SKM-1 treated with dmso at 0.1 percent for 144 hours (cell line): Measurements from ENCODE around the gene NAGS.
"Not testable (repeated sequence)": the region's sequence is repeated elsewhere in the genome, so short reads cannot be mapped to it uniquely, and the experiment has no call there.

ENCODE experiments used
- DNase-seq: peaks from one replicate; lab custom pipeline; 2025; ENCODE audit not compliant: unreplicated experiment; lab: John Stamatoyannopoulos, UW

The NAGS gene

GRCh38 chr17:44006272-44006597 lies 1.8 kb downstream of the NAGS start:
- DNase-seq = no peak

DNA sequence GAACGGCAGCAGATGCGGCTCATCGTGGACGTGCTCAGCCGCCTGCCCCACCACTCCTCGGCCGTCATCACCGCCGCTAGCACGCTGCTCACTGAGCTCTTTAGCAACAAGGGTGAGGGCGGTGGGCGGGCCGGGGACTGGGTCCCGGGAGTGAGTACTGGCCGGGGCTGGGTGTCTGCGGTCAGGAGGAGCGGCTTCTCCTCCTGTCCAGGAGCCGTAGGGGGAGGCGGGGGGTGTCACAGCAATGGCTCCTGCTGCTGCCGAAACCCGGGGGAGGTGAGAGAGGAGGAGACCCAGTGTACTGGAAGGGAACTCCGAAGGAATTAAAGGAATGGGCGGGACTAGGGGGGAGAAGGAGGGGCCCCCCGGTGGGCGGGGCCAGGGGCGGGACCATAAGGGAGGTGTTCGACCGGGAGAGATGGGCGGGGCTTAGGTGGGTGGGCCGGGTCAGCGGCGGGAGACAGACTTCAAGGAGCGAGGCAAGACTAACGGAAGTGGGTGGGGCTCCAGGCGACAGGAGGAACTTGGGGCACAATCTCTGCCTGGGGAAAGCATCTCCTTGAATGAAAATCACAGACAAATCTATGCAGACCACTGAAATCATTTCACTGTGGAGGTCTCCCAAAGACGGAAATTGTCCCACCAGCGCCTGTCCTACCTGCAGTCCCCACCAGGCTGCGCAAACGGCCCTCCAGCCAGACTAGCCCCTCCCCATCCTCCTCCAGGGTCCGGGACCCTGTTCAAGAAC lies 2.4 kb downstream of the NAGS start:
- peak; percentile 94 for DNase-seq

- no peak for DNase-seq
Measured at GRCh38 chr17:44007346-44008204, 3.2 kb downstream of the NAGS start.

DNA sequence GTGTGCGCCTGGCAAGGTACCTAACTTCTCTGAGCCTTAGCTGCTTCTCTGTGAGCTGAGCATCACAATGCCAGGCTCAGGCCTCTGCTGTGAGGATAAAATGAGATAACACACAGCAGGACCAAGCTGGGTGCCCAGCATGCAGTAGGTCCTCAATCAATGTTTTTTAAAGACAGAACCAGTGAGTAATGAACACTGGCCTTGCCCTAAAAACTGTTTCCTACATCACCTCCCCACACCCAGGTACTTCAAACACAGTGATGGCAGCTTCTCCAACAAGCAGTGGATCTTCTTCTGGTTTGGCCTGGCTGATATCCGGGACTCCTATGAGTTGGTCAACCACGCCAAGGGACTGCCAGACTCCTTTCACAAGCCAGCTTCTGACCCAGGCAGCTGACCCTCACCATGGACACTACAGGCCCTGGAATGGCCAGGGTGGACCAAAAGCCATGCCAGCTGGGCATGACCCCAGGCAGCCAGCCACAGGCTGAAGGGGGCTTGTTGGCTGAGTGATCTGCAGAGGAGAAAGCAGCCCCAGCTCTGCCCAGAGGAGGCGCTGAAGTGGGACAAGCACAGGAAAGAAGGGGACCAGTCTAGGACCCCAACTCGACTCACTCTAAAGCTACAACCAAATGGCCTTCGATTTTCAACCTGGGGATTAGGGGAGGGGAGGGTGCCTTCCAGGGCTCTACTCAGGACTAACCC lies 3.9 kb downstream of the NAGS start:
- no peak for DNase-seq

DNA sequence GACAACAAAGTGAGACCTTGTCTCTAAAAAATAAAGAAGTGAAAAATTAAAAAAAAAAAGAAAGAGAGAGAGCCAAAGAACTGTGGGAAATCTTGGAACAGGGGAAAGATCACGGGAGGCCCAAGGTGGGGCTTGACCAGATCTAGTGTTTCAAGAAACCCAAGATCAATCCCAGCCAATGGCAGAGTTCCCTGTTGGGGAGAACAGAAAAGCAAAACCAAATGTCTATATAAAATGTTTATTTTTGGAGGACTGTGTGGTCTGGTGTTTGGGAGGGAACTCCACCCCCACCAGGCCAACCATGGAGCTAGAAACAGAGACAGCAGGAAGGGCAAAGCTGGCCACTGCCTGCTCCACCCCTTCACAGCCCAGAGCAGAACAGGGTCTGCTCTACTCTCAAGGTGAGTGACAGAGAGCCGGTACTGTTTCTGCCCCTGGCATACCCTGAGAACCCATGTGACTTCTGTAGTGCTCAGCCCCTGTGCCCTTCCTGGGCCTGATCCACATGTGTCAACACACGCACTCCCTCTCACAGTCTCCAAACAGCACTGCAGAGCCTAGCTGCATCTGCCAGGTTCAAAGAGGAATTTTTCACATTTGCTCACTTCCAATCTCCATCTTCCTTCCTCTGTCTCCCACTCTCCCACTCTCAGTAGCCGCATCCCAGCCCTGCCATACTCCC lies 6.7 kb downstream of the NAGS start:
- no peak for DNase-seq

DNA sequence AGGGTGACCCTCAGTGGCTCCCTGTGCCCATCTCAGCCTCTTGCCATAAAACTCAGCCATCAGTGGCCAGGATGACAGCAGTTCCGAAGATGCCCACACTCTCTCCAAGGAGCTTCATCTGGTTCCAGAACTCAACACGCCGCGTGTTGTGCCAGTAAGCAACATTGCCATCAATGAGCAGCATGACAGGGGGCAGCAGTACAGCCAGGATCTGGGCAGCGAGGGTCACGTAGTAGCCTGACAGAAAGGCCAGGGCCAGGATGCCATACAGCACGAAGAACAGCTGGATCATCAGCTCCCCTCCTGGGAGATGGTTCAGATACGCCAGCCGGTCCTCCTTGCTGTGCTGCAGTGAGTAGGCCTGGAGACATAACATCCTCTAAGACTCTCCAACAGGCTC lies 7.5 kb downstream of the NAGS start:
- no peak for DNase-seq

GRCh38 chr17:44012391-44012790 lies 8.0 kb downstream of the NAGS start:
- DNase-seq = no peak

DNA sequence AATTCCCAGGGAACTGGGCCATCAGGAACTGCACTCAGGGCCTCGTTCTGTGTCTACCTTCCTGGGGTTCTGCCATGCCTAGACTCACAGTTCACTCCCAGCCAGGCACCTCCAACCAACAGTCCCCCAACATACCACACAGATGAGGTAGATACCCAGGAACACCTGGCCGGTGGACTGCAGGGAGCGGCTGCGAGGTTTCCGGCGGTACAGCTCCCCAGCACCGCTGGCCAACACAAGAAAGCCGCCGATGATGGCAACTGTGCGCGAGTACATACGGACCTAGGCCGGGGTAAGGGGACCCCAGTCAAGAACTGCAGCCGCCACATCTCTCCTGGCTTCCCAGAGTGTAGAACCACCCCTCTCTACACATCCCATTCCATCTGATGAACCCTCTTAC lies 8.5 kb downstream of the NAGS start:
- DNase-seq = no peak

GRCh38 chr17:44014133-44014436 lies 9.7 kb downstream of the NAGS start:
- DNase-seq = no peak

GRCh38 chr17:44014437-44015172 lies 10.2 kb downstream of the NAGS start, which contains the start of gene TMEM101:
TSS of gene TMEM101 (minus strand) at chr17:44014963. CDS start at chr17:44014952, 11 bp downstream.
- DNase-seq = peak; percentile 88

DNA sequence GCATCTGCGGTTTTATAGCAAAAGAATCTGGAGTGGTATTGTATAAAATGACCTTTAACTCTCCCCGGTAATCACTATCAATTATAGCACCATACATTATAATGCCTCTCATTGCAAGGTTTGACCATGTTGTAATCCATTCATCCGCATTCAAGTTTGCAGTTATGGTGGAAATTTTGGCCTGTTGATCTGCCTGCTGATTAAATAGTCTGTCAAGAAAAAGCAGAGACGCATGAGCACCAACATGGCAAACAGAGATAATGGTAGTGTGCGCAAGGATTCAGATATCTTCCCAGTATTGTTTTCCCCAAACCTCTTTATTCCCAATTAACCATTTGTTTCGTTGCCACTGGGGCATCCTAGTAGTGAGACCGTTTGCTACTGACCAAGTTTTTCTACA lies 16.8 kb downstream of the NAGS start:
- not testable (repeated sequence) for DNase-seq

GRCh38 chr17:44022246-44022645 lies 17.8 kb downstream of the NAGS start:
- DNase-seq = no peak

DNA sequence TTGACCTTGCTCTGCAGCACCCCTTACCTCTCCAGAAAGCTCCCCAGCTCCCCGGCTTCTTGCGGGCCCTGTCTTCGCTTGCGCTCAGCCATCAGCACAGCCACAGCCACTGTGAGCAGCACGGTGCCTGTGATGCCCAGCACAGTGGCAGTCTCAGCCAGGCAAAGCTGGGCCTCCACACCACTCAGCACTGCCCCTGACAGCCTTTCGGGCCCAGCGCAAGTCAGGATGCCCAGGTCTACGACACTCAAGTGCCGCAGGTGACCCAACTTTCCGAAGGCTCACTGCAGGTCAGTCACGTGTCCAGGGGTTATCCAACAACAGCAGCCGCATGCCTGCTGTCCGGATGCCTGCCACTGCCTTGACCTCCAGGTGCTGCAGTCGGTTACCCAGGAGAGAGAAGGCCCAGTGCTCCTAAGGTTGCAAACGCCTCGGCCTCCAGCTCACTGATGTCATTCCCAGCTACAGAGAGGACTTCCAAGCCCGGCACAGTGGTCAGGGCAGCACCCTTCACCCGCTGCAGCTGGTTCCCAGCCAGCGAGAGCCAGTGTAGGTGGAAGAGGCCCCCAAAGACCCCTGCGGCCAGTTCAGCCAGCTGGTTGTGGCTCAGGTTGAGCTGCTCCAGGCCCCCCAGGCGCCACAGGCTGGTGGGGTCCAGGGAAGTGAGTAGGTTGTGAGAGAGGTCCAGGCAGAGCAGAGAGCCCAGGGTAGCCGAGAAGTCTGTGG lies 19.3 kb downstream of the NAGS start:
- no peak for DNase-seq

- DNase-seq = no peak
Measured at GRCh38 chr17:44024271-44024663, 19.8 kb downstream of the NAGS start.

DNA sequence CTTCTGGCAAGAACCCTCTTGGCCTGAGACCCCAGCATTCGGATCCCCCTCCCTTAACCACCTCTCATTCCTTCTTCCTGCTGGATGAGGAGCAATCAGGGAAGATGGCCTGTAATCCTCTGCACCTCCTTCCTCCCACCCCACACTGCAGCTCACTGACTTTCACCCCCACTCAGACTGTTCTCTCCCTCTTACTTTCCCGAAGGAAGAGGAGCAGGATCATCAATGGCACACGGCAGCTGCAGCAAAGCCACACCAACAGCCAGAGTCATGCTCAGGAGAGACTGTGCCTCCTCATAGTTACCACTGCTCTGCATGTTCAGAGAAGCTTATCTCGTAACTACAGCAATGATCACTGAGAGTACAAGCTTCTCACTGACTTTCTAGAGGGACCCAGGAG lies 20.4 kb downstream of the NAGS start:
- DNase-seq = no peak

DNA sequence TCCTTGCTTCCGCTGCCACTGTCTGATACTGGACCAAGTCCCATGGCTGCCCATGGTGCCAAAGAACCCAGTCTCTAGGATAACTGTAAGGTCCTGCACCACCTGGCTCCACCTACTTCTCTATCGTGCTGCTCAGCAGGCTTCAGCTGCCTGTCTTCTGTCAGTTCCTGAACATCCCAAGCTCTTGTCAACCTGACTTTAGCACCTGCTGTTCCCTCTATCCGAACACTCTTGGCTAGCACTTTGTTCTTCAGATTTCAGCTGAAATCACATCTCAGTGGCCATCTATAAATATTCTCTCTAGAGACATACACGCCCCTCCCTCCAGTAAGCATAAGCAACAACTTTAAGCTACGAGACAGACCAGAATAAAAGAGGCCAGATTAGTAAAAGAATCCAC lies 25.3 kb downstream of the NAGS start:
- no peak for DNase-seq

DNA sequence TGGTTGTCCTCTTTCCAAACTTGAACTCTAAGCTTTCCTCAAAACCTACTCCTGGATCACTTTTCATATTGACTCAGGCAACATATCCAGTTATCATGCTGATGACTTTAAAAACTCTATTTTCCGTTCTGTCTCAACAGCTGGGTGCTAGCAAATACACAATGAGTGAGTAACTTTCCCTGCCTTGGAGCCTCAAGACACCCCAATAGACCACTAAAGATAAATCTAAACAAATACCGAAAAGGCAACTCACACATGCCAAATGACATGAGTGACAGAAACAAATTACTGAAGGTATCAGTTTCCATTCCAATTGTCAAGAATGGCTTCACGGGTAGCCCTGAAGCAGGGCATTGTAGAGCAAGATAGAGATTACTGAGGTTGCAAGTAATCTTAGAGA lies 26.1 kb downstream of the NAGS start:
- no peak for DNase-seq

DNA sequence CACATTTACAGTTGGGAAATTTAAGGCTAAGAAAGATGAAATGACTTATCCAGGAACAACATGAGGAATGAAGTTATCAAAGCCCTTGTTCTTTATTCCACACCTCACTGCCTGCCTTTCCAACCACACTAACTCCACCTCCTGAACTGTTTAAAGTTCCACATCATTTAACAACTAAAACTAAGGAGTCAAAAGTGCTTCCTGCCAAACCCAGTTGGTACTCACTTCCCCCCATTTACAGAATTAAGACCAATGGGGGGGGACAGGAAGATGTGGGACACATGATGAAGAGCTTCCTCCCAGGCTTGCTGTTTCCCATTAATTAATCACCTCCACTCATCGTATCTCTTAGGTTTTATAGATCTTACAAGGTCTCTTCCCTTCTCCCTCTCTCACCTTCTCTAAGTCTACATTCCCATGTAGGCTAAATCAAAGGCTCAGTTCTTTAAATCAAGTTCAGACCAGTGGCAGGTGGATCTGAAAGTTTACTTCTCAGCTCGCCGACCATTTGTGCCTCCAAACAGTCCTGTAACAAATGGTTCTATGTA lies 29.5 kb downstream of the NAGS start:
- no peak for DNase-seq

- DNase-seq = not testable (repeated sequence)
Measured at GRCh38 chr17:44034688-44035087, 30.3 kb downstream of the NAGS start.

DNA sequence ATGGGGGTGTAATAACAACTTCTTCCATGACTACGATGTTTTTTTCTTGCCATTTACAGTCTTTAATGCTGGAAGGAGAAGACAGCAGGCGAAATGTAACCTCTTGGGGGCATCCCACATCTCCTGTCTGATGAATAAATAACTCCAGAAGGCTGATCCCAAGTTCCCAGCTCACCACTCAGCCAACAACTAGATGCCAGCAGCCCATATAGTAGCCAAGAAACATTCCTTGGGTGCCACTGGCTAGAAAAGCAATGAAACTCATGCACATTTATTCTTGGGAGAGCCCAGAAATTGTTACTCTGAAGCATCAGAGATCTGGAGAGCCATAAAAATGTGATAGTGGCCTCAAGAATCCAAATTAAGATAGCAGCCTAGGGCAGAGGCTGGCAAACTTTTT lies 33.0 kb downstream of the NAGS start:
- no peak for DNase-seq
